ENCODE data around the gene UAP1L1. TPM values are rescaled to one million over a fixed set of nuclear protein-coding genes. Genes with fewer than 3 reads are reported as not detected.

The UAP1L1 gene
- total and polyA plus RNA-seq, 2 of the 8 experiments (the other 6 are each of a cell fraction or from before 2014, with no cell fraction given): 2.0 to 5.4 TPM

DNA sequence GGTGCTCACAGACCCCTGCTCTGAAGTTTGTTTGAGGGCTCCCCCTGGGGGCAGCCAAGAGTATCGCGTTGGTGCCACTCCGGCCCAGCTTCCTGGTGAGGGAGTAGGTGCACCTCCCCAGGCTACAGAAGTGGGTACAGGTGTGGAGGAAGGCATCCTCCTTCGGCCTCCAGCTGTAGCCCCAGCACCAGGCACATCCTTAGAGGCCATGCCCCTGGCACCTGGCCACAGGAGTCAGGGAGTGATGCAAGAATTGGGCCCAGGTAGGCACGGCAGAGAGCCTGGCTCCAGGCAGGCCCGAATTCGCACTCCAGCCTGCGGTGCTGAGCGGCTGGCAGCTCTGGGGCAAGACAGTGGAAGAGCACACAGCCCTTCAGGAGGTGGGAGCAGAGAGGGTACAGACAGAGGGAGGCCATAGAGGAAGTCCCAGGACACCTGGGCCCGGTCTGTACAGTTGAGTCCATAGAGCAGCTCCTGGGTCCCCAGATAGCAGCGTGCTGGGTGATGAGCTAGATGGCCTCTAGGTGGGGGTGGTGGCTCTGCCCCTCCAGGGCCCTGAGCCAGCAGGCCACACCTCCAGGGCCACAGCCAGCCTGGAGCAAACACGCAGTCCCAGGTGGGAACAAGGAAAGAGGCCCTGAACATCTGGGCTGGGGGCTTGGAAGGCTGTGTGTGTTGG, 9.3 kb upstream of the UAP1L1 start (continued):
- TF ChIP-seq, protein P1, sequence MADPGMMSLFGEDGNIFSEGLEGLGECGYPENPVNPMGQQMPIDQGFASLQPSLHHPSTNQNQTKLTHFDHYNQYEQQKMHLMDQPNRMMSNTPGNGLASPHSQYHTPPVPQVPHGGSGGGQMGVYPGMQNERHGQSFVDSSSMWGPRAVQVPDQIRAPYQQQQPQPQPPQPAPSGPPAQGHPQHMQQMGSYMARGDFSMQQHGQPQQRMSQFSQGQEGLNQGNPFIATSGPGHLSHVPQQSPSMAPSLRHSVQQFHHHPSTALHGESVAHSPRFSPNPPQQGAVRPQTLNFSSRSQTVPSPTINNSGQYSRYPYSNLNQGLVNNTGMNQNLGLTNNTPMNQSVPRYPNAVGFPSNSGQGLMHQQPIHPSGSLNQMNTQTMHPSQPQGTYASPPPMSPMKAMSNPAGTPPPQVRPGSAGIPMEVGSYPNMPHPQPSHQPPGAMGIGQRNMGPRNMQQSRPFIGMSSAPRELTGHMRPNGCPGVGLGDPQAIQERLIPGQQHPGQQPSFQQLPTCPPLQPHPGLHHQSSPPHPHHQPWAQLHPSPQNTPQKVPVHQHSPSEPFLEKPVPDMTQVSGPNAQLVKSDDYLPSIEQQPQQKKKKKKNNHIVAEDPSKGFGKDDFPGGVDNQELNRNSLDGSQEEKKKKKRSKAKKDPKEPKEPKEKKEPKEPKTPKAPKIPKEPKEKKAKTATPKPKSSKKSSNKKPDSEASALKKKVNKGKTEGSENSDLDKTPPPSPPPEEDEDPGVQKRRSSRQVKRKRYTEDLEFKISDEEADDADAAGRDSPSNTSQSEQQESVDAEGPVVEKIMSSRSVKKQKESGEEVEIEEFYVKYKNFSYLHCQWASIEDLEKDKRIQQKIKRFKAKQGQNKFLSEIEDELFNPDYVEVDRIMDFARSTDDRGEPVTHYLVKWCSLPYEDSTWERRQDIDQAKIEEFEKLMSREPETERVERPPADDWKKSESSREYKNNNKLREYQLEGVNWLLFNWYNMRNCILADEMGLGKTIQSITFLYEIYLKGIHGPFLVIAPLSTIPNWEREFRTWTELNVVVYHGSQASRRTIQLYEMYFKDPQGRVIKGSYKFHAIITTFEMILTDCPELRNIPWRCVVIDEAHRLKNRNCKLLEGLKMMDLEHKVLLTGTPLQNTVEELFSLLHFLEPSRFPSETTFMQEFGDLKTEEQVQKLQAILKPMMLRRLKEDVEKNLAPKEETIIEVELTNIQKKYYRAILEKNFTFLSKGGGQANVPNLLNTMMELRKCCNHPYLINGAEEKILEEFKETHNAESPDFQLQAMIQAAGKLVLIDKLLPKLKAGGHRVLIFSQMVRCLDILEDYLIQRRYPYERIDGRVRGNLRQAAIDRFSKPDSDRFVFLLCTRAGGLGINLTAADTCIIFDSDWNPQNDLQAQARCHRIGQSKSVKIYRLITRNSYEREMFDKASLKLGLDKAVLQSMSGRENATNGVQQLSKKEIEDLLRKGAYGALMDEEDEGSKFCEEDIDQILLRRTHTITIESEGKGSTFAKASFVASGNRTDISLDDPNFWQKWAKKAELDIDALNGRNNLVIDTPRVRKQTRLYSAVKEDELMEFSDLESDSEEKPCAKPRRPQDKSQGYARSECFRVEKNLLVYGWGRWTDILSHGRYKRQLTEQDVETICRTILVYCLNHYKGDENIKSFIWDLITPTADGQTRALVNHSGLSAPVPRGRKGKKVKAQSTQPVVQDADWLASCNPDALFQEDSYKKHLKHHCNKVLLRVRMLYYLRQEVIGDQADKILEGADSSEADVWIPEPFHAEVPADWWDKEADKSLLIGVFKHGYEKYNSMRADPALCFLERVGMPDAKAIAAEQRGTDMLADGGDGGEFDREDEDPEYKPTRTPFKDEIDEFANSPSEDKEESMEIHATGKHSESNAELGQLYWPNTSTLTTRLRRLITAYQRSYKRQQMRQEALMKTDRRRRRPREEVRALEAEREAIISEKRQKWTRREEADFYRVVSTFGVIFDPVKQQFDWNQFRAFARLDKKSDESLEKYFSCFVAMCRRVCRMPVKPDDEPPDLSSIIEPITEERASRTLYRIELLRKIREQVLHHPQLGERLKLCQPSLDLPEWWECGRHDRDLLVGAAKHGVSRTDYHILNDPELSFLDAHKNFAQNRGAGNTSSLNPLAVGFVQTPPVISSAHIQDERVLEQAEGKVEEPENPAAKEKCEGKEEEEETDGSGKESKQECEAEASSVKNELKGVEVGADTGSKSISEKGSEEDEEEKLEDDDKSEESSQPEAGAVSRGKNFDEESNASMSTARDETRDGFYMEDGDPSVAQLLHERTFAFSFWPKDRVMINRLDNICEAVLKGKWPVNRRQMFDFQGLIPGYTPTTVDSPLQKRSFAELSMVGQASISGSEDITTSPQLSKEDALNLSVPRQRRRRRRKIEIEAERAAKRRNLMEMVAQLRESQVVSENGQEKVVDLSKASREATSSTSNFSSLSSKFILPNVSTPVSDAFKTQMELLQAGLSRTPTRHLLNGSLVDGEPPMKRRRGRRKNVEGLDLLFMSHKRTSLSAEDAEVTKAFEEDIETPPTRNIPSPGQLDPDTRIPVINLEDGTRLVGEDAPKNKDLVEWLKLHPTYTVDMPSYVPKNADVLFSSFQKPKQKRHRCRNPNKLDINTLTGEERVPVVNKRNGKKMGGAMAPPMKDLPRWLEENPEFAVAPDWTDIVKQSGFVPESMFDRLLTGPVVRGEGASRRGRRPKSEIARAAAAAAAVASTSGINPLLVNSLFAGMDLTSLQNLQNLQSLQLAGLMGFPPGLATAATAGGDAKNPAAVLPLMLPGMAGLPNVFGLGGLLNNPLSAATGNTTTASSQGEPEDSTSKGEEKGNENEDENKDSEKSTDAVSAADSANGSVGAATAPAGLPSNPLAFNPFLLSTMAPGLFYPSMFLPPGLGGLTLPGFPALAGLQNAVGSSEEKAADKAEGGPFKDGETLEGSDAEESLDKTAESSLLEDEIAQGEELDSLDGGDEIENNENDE (IDR thresholded peaks at IDR 0.05; ENCODE audit: insufficient replicate concordance, low read length): no peak
- TF ChIP-seq, protein P2, sequence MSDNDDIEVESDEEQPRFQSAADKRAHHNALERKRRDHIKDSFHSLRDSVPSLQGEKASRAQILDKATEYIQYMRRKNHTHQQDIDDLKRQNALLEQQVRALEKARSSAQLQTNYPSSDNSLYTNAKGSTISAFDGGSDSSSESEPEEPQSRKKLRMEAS (IDR thresholded peaks at IDR 0.05): 0 out of 2 replicates have a peak, but pooled peaks have one; percentile 32
- TF ChIP-seq PHF8 (conservative IDR thresholded peaks at IDR 0.05; ENCODE audit: low read depth, low read length): no peak
- TF ChIP-seq GABPA (IDR thresholded peaks at IDR 0.05; ENCODE audit: borderline replicate concordance, insufficient read depth, low read length): peak; percentile 56; the same call in 1 of the 2 replicates
- TF ChIP-seq, protein P3, sequence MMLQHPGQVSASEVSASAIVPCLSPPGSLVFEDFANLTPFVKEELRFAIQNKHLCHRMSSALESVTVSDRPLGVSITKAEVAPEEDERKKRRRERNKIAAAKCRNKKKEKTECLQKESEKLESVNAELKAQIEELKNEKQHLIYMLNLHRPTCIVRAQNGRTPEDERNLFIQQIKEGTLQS (IDR thresholded peaks at IDR 0.05; ENCODE audit: insufficient read depth, low read depth, low read length): no peak
- TF ChIP-seq RAD21 (IDR thresholded peaks at IDR 0.05 in 1 of 2, conservative IDR thresholded peaks at IDR 0.05 in 1 of 2; ENCODE audit: low read depth in 2 of 2, low read length in 2 of 2): peak; percentile 36 to 57
- TF ChIP-seq SP1 (IDR thresholded peaks at IDR 0.05; ENCODE audit: low read depth, low read length): no peak
- TF ChIP-seq SIRT6 (IDR thresholded peaks at IDR 0.05; ENCODE audit: low read length): no peak
- no peak for TF ChIP-seq ASH2L (IDR thresholded peaks at IDR 0.05; ENCODE audit: low read length)
